ENCODE results near the gene PROX1. TPM values are rescaled to one million over a fixed set of nuclear protein-coding genes. Genes with fewer than 3 reads are reported as not detected.

The PROX1 gene
- total and polyA plus RNA-seq, 2 of the 4 experiments (the other 2 are of a cell fraction), result under 0.01 to 0.02 TPM

DNA sequence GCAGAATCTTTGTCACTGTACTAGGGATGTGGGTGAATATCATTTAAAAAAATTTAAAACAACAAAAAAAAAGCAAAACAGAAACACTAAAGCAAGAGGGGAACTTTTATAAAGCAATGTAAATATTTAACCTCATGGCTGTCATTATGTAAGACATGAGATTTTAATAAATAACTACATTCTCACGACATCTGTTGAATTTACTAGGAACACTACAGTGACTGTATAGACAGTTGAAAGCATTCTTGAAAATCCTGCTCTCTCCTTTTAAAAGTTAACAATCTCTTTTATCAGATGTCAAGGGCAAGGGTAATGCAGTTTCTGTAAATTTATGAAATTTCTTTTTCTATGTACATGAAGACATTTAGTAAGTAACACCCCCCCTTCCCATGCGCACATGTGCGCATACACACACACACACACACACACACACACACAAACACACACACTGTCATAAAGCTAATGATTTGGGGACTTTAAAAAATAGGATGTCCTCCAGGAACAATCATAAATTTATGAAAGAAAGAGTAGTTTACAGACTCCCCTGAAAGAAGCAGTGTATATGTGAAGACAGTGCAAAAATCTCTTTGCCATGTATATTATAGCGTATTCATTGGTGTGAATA, 51.7 kb downstream of the PROX1 start:
- Histone ChIP-seq H3K18ac (ENCODE audit: low read depth, low read length) (no peak overlapping the region), H2AFZ (replicated peaks; ENCODE audit: low read length, poor library complexity) (no peak overlapping the region), H2BK20ac (ENCODE audit: low read depth, low read length) (no peak overlapping the region), H4K5ac (ENCODE audit: low read depth, low read length) (no peak overlapping the region), H4K20me1 (ENCODE audit: insufficient read depth, low read length) (no peaks in the 10 kb centered on the region), H2BK5ac (ENCODE audit: low read depth, low read length, poor library complexity, severe bottlenecking) (no peak overlapping the region), H4K8ac (ENCODE audit: low read depth in 2 of 2, low read length in 2 of 2) (no peak overlapping the region), H2BK120ac (ENCODE audit: low read depth, low read length) (no peak overlapping the region), H3K27ac (ENCODE audit: insufficient read depth, low read length) (no peak overlapping the region), H4K91ac (ENCODE audit: insufficient read depth, low read depth, low read length) (no peak overlapping the region), H2AK9ac (replicated peaks; ENCODE audit: low read depth, low read length, poor library complexity) (no peak overlapping the region), H3K9me3 (ENCODE audit: control insufficient read depth, insufficient read depth, low read length) (no peaks in the 10 kb centered on the region), H3K4ac (ENCODE audit: low read depth, low read length) (no peak overlapping the region), H3K79me1 (ENCODE audit: low read depth in 1 of 2, low read length in 2 of 2) (no peaks in the 10 kb centered on the region), H2AK5ac (ENCODE audit: low read depth, low read length) (no peak overlapping the region), H3K56ac (ENCODE audit: extremely low read depth, insufficient read depth, low read length) (no peak overlapping the region), H3K4me3 (ENCODE audit: insufficient read depth, low read depth, low read length) (no peak overlapping the region), H3K36me3 (ENCODE audit: control insufficient read depth, insufficient read depth, low read length) (no peaks in the 10 kb centered on the region), H3K4me1 (ENCODE audit: control insufficient read depth, insufficient read depth, low read length) (no peaks in the 10 kb centered on the region), H3K27me3 (ENCODE audit: control insufficient read depth, insufficient read depth, low read length) (no peaks in the 10 kb centered on the region), H3K9ac (ENCODE audit: low read depth, low read length) (no peak overlapping the region), H3K14ac (replicated peaks; ENCODE audit: low read depth, low read length) (no peak overlapping the region), H2BK15ac (ENCODE audit: low read depth, low read length) (no peak overlapping the region), H3K4me2 (ENCODE audit: low read depth, low read length) (no peak overlapping the region), H3K23ac (ENCODE audit: low read depth, low read length) (no peak overlapping the region), H3K9me1 (ENCODE audit: insufficient read depth, low read length) (no peaks in the 10 kb centered on the region)
- BruUV-seq (replicated peaks), result no TSS peak
- dilution Hi-C loops (cut with HindIII; ENCODE audit: low sequenced_read_pairs, unreplicated experiment) (no loop called here), in situ Hi-C loops (cut with MboI; ENCODE audit: low sequenced_read_pairs) (no loop called here), intact Hi-C loops (cut with micrococcal nuclease) (no loop called here)
- no CpG with 5 or more reads among the region's 4 CpGs for WGBS, 2 experiments (ENCODE audit: extremely low coverage in 2 of 2, insufficient read length in 1 of 2)
- CTCF ChIA-PET, result interaction anchor here (1.1 kb wide), 1 partner anchor 16 kb away, joined by 6 read pairs; no protein-coding TSS in a partner anchor
- POLR2A ChIA-PET (ENCODE audit: unreplicated experiment), result no interaction called here
- ATAC-seq (ENCODE audit: low read depth) (no peak), DNase-seq (no peak)
- TF ChIP-seq MAZ (IDR thresholded peaks at IDR 0.05; ENCODE audit: borderline replicate concordance, low read depth, low read length), result no peak
- TF ChIP-seq, protein P1, sequence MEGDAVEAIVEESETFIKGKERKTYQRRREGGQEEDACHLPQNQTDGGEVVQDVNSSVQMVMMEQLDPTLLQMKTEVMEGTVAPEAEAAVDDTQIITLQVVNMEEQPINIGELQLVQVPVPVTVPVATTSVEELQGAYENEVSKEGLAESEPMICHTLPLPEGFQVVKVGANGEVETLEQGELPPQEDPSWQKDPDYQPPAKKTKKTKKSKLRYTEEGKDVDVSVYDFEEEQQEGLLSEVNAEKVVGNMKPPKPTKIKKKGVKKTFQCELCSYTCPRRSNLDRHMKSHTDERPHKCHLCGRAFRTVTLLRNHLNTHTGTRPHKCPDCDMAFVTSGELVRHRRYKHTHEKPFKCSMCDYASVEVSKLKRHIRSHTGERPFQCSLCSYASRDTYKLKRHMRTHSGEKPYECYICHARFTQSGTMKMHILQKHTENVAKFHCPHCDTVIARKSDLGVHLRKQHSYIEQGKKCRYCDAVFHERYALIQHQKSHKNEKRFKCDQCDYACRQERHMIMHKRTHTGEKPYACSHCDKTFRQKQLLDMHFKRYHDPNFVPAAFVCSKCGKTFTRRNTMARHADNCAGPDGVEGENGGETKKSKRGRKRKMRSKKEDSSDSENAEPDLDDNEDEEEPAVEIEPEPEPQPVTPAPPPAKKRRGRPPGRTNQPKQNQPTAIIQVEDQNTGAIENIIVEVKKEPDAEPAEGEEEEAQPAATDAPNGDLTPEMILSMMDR (conservative IDR thresholded peaks at IDR 0.05; ENCODE audit: low read depth, low read length), result no peak
- TF ChIP-seq, protein P2, sequence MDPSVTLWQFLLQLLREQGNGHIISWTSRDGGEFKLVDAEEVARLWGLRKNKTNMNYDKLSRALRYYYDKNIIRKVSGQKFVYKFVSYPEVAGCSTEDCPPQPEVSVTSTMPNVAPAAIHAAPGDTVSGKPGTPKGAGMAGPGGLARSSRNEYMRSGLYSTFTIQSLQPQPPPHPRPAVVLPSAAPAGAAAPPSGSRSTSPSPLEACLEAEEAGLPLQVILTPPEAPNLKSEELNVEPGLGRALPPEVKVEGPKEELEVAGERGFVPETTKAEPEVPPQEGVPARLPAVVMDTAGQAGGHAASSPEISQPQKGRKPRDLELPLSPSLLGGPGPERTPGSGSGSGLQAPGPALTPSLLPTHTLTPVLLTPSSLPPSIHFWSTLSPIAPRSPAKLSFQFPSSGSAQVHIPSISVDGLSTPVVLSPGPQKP (IDR thresholded peaks at IDR 0.05; ENCODE audit: borderline replicate concordance, low read depth, low read length), result no peak
- no peak for TF ChIP-seq POLR2A (IDR thresholded peaks at IDR 0.05; ENCODE audit: low read depth, low read length)
- TF ChIP-seq MXI1 (IDR thresholded peaks at IDR 0.05; ENCODE audit: borderline replicate concordance, low read depth, low read length), result no peak
- TF ChIP-seq BHLHE40 (IDR thresholded peaks at IDR 0.05; ENCODE audit: low read depth, low read length), result no peak
- no peak for TF ChIP-seq SMC3 (IDR thresholded peaks at IDR 0.05; ENCODE audit: low read depth, low read length)
- TF ChIP-seq, protein P3, sequence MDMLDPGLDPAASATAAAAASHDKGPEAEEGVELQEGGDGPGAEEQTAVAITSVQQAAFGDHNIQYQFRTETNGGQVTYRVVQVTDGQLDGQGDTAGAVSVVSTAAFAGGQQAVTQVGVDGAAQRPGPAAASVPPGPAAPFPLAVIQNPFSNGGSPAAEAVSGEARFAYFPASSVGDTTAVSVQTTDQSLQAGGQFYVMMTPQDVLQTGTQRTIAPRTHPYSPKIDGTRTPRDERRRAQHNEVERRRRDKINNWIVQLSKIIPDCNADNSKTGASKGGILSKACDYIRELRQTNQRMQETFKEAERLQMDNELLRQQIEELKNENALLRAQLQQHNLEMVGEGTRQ (IDR thresholded peaks at IDR 0.05; ENCODE audit: low read depth, low read length), result no peak

Data from IMR-90 (cell line).